DMS79 (cell line): ENCODE measurements around the gene YIPF1.
"Not testable (repeated sequence)": the region's sequence is repeated elsewhere in the genome, so short reads cannot be mapped to it uniquely, and the experiment has no call there.

Experiments
- DNase-seq: peaks from one replicate; lab custom pipeline; 2025; lab: John Stamatoyannopoulos, UW

The YIPF1 gene

GRCh38 chr1:53837924-53838653, 51.5 kb downstream of the YIPF1 start, which contains the start of gene NDC1:
NDC1 (minus strand) TSS chr1:53838296; CDS start chr1:53838261, 35 bp downstream.
- DNase-seq: peak; percentile 92

GRCh38 chr1:53837646-53837923, 52.0 kb downstream of the YIPF1 start:
- DNase-seq: no peak

DNA sequence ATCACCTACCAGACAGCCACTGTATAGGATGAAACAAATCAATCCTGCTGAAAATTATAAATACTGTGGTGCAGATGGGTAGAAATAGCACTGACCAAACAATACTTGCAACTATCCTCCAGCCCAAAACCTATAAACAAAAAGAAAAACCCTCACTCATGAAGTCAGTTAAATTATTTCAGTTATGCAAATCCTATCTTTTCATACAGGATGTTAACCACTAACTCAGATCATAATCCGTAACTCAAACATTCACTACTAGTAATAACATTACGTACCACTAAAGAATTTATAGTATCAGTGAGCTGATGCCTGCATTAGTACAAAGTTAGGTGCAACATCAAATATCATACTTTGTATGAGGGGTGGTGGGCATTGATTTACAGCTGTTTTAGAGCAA, 54.1 kb downstream of the YIPF1 start:
- no peak for DNase-seq

DNA sequence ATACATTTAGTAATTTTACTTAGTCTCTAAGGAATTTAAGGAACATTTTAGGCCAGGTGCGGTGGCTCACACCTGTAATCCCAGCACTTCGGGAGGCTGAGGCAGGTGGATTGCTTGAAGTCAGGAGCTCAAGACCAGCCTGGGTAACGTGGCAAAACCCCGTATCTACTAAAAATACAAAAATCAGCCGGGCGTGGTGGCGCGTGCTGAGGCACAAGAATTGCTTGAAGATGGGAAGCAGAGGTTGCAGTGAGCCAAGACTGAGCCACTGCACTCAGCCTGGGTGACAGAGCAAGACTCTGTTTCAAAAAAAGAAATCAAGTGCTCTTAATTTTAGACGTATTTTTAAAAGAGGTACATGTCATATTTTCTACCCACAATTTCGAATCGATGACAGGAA, 54.8 kb downstream of the YIPF1 start:
- no peak for DNase-seq

- DNase-seq: no peak
Measured at GRCh38 chr1:53833393-53833792, 56.2 kb downstream of the YIPF1 start.

GRCh38 chr1:53826367-53826766, 63.2 kb downstream of the YIPF1 start:
- no peak for DNase-seq

- no peak for DNase-seq
Measured at GRCh38 chr1:53825306-53825705, 64.3 kb downstream of the YIPF1 start.

DNA sequence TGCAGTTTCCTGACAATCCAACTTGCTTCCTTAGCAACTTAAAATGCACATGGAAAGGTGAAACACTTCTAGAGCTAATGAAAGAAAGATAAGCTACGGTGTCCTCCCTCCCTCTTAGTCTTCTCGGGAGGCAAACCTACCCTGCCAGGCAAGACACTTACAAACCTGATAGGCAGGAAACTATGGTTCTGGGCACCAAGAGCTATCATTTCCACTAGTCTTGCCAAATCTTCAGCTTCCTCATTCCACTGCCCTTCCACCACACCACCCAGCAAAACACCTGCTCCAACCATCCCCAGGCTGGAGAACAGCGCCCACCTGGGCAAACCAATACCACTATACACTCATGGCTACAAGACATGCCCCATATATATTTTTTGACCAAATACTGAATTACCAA, 66.7 kb downstream of the YIPF1 start:
- no peak for DNase-seq

DNA sequence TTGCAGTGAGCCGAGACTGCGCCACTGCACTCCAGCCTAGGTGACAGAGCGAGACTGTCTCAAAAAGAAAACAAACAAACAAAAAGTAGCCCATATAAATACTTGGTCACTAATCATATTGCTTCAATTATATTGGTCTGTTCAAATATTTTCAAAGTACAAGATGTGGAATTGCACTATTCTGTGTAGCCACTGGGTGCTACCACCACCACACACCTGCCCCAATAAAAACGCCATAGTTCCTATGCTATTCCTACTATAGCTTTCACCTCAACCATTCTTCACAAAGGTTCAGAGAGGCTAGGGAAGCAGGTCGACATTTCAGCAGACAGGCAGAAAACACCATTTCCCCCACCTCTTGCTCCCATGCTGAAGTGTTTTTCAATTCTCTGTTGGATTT, 68.2 kb downstream of the YIPF1 start:
- no peak for DNase-seq

DNA sequence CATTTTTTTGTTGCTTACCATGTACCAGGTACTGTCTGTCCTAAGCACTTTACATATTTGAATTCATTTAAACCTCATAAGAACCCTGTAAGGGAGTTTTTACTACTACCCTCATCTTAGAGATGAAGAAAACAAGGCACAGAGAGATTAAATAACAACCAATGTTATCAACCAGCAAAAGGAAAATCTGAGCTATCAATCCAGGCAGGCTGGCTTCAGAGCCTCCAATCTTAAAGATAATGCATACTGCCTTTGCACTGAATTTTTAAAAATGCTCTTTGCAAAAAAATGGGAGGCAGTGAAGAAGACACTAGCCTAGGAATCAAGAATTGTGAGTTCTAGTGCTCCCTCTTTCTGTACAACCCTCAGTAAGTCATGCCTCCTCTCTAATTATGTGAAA, 70.2 kb downstream of the YIPF1 start:
- DNase-seq: no peak

- not testable (repeated sequence) for DNase-seq
Measured at GRCh38 chr1:53816584-53816983, 73.0 kb downstream of the YIPF1 start.

- DNase-seq: not testable (repeated sequence)
Measured at GRCh38 chr1:53815484-53815883, 74.1 kb downstream of the YIPF1 start.

DNA sequence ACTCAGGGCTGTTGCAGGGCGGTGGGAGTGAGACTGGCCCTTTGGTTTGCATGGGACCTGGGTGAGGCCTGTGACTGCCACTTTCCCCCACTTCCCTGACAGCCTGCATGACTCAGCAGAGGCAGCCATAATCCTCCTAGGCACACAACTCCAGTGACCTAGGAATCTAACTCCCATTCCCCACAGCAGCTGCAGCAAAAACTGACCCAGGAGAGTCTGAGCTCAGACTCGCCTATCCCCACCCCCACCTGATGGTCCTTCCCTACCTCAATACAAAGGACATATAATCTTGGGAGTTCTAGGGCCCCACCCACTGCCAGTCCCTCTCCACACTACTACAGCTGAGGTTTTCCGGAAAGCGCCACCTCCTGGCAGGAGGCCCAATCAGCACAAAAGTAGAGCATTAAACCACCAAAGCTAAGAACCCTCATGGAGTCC, 78.2 kb downstream of the YIPF1 start:
- no peak for DNase-seq

DNA sequence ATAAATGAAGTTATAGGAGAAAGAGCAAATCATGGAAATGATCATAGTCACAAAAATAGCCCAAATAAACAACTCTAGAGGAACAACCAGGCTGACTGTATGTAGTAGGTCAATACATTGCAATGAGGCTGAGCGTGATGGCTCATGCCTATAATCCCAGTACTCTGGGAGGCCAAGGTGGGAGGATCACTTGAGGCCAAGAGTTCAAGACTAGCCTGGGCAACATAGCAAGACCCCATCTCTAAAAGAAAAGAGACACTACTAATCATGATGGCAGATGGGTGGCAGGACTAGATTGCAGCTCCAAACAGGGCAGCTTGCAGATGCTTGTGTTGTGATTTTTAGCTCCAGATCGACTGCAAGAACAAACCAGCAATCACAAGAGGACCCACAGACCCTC, 79.1 kb downstream of the YIPF1 start:
- DNase-seq: no peak

DNA sequence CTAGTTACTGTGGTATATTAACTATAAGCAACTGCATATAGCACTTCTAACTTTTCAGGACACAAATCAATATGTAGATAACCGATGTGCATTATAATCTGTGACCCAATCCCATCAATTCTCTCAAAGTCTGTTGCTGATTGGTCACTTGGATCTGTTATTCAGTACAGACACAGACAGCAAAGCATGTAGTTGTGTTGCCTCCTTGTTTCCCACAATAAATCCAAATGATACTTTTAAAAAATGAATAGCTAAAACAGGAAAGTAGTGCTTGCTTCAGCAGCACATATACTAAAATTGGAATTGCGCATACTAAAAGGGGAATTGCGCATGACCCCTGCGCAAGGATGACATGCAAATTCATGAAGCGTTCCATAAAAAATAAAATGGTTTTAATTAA, 79.6 kb downstream of the YIPF1 start:
- no peak for DNase-seq

GRCh38 chr1:53807916-53808315, 81.7 kb downstream of the YIPF1 start:
- no peak for DNase-seq

GRCh38 chr1:53804791-53805505, 84.6 kb downstream of the YIPF1 start:
- DNase-seq: no peak

GRCh38 chr1:53804181-53804580, 85.4 kb downstream of the YIPF1 start:
- no peak for DNase-seq
